Endodermal cell (in vitro differentiated cells): ENCODE measurements around the gene GLT8D2. TPM values are rescaled to one million over a fixed set of nuclear protein-coding genes. Genes with fewer than 3 reads are reported as not detected.

Experiments used
- DNase-seq: peaks from one replicate; pipeline ENCODE4 v3.0.0-alpha.2; 2017
- H3K27ac ChIP-seq: 2 replicates; pipeline ENCODE4 v1.5.1; 2013; ENCODE audit warnings: mild to moderate bottlenecking, low read depth, low read length, moderate library complexity
- H3K27me3 ChIP-seq: 2 replicates; pipeline ENCODE4 v1.6.1; 2013; ENCODE audit warnings: mild to moderate bottlenecking, low read length, moderate library complexity; ENCODE audit not compliant: insufficient read depth, control insufficient read depth, poor library complexity, severe bottlenecking
- H3K36me3 ChIP-seq: 2 replicates; pipeline ENCODE4 v1.7.0; 2013; ENCODE audit warnings: mild to moderate bottlenecking, low read length, moderate library complexity; ENCODE audit not compliant: control insufficient read depth, insufficient read depth
- H3K4me1 ChIP-seq: one replicate; pipeline ENCODE4 v1.7.0; 2013; ENCODE audit warnings: low read length; ENCODE audit not compliant: control insufficient read depth, insufficient read depth
- H3K4me3 ChIP-seq: 2 replicates; pipeline ENCODE4 v1.5.1; 2013; ENCODE audit warnings: mild to moderate bottlenecking, low read length, moderate library complexity
- H3K9ac ChIP-seq: 2 replicates; pipeline ENCODE4 v1.6.1; 2013; ENCODE audit warnings: mild to moderate bottlenecking, low read length, moderate library complexity; ENCODE audit not compliant: poor library complexity, severe bottlenecking; ENCODE audit errors: extremely low read depth
- H3K9me3 ChIP-seq: 2 replicates; pipeline ENCODE4 v1.6.1; 2013; ENCODE audit warnings: mild to moderate bottlenecking, low read length, moderate library complexity; ENCODE audit not compliant: control insufficient read depth
- H3K27ac Mint-ChIP-seq: 2 replicates; pipeline ENCODE4 v1.8.0; 2020; ENCODE audit warnings: mixed read lengths
- H3K27me3 Mint-ChIP-seq: 2 replicates; pipeline ENCODE4 v1.8.0; 2021; ENCODE audit warnings: mild to moderate bottlenecking, mixed read lengths; ENCODE audit not compliant: insufficient read depth
- H3K36me3 Mint-ChIP-seq: 2 replicates; pipeline ENCODE4 v1.8.0; 2020; ENCODE audit warnings: low read depth, mixed read lengths
- H3K4me1 Mint-ChIP-seq: 2 replicates; pipeline ENCODE4 v1.8.0; 2020; ENCODE audit warnings: mixed read lengths
- H3K4me3 Mint-ChIP-seq: 2 replicates; pipeline ENCODE4 v1.8.0; 2020; ENCODE audit warnings: mild to moderate bottlenecking, moderate library complexity, mixed read lengths
- H3K9me3 Mint-ChIP-seq: 2 replicates; pipeline ENCODE4 v1.8.0; 2020; ENCODE audit warnings: mild to moderate bottlenecking, mixed read lengths
- CTCF ChIP-seq: fragments of 200-600 bp; sonication (generic); conservative IDR thresholded peaks from 2 replicates; pipeline ENCODE4 v1.5.0; 2021; ENCODE audit warnings: antibody characterized with exemption, mild to moderate bottlenecking
- WGBS, 2 experiments: methylation state at CpG; one replicate each; pipeline versions ENCODE4 v1.1.5 to v1.1.7; 2013; ENCODE audit warnings: missing lambda C conversion rate in 2 of 2, mixed read lengths in 1 of 2; ENCODE audit not compliant: insufficient coverage in 1 of 2, insufficient read length in 1 of 2; 5-methylcytosine and 5-hydroxymethylcytosine counted together
- total RNA-seq, 2 donors: library from RNA; stranded (reverse); fragmentation: NEBNext Ultra II Directional in 1 of 2; extraction: Animal tissue kit (Norgen Biotek cat#: 25700) in 1 of 2; gene quantifications; 2 replicates in 1 of 2; 3 replicates in 1 of 2; pipeline ENCODE4 v1.2.1, GENCODE V29; 2021

Gene GLT8D2
- total RNA-seq, 2 donors from 2014 or later: 0.69 to 1.3 TPM

GRCh38 chr12:104083769-104084475 is 33.9 kb upstream of the GLT8D2 start:
- no peaks in the 10 kb centered on the region for H3K9me3 Mint-ChIP-seq
- WGBS, 2 experiments: 91 to 94% methylated on average over 8 of the region's 8 CpGs
- H3K36me3 ChIP-seq: peaks cover 19% of the 10 kb centered on the region
- no peak overlapping the region for H3K27ac Mint-ChIP-seq
- peaks cover 2% of the 10 kb centered on the region for H3K4me1 Mint-ChIP-seq
- H3K27me3 Mint-ChIP-seq: no peaks in the 10 kb centered on the region
- no peak for DNase-seq
- H3K4me3 Mint-ChIP-seq: no peak overlapping the region
- no peak overlapping the region for H3K9ac ChIP-seq
- H3K4me1 ChIP-seq: no peaks in the 10 kb centered on the region
- no peaks in the 10 kb centered on the region for H3K27me3 ChIP-seq
- H3K4me3 ChIP-seq: no peak overlapping the region
- H3K9me3 ChIP-seq: no peaks in the 10 kb centered on the region
- no peak overlapping the region for H3K27ac ChIP-seq
- no peaks in the 10 kb centered on the region for H3K36me3 Mint-ChIP-seq
- TF ChIP-seq CTCF: no peak

DNA sequence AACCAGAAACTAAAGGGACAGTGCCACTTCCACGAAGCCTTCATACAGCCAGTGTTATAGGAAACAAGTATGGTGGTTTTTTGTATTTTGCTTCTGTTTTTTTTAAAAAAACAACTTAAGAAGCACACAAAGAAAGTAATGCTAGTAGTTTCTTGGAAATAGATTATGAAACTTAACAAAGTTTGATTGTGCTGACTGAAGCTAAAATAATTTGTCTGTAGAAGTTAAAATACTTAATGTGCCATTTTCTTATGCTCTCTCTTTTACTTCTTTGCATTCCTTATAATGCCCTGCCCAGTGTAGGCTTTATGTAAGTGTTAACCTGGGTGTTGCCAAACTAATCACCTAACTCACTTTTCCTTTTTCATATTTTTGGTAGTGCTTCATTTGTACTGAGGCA is 30.8 kb upstream of the GLT8D2 start:
- 75% methylated on average over 1 of the region's 1 CpG; no CpG with 5 or more reads in 1 of the 2 experiments for WGBS, 2 experiments
- no peaks in the 10 kb centered on the region for H3K9me3 Mint-ChIP-seq
- peaks cover 9% of the 10 kb centered on the region for H3K36me3 ChIP-seq

DNA sequence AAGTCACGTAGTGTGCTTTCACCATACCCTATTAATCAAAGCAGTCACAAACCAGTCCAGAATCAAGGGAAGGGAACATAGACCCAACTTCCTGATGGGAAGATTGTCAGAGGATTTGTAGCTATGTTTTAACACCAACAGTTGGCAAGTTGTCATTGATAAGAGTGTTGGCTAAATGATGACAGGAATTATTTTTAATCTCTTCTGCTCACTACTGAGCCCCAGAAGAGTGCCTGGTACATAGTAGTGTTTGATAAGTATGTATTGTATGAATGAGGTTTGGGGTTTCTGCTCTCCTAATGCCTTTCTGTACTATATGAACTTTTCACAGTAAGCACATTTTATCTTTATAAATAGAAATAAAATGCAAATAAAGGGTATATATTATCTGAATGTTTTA is 29.0 kb upstream of the GLT8D2 start:
- no peaks in the 10 kb centered on the region for H3K4me1 Mint-ChIP-seq
- Histone ChIP-seq H3K36me3 (peaks cover 9% of the 10 kb centered on the region), H3K4me3 (no peak overlapping the region), H3K4me1 (no peaks in the 10 kb centered on the region), H3K9me3 (no peaks in the 10 kb centered on the region), H3K27ac (no peak overlapping the region), H3K27me3 (no peaks in the 10 kb centered on the region), H3K9ac (no peak overlapping the region)
- no peak for TF ChIP-seq CTCF
- H3K4me3 Mint-ChIP-seq: no peak overlapping the region
- H3K27me3 Mint-ChIP-seq: no peaks in the 10 kb centered on the region
- no peaks in the 10 kb centered on the region for H3K36me3 Mint-ChIP-seq
- no peak overlapping the region for H3K27ac Mint-ChIP-seq
- no peak for DNase-seq
- WGBS, 2 experiments: 100% methylated on average over 1 of the region's 1 CpG; no CpG with 5 or more reads in 1 of the 2 experiments
- H3K9me3 Mint-ChIP-seq: no peaks in the 10 kb centered on the region

More for the DNA sequence above, 30.8 kb upstream of the GLT8D2 start:
- no peaks in the 10 kb centered on the region for H3K4me1 ChIP-seq
- no peak for TF ChIP-seq CTCF
- Mint-ChIP-seq H3K36me3 (no peaks in the 10 kb centered on the region), H3K4me1 (no peaks in the 10 kb centered on the region), H3K27ac (no peak overlapping the region), H3K4me3 (no peak overlapping the region), H3K27me3 (no peaks in the 10 kb centered on the region)
- no peak overlapping the region for H3K4me3 ChIP-seq
- DNase-seq: no peak
- H3K9ac ChIP-seq: no peak overlapping the region
- H3K27me3 ChIP-seq: no peaks in the 10 kb centered on the region
- H3K9me3 ChIP-seq: no peaks in the 10 kb centered on the region
- no peak overlapping the region for H3K27ac ChIP-seq
